Measurements from ENCODE around the gene APOL6. TPM values are rescaled to one million over a fixed set of nuclear protein-coding genes. Genes with fewer than 3 reads are reported as not detected.
"Not testable (repeated sequence)": the region's sequence is repeated elsewhere in the genome, so short reads cannot be mapped to it uniquely, and the experiment has no call there.

The APOL6 gene
- total RNA-seq, 2 experiments from 2014 or later: 54.9 to 55.8 TPM

GRCh38 chr22:35664955-35665587, 16.8 kb downstream of the APOL6 start:
- Mint-ChIP-seq H3K4me1 (peaks cover 37% of the 10 kb centered on the region), H3K27me3 (no peaks in the 10 kb centered on the region), H3K27ac (no peak overlapping the region), H3K36me3 (peaks cover 74% of the 10 kb centered on the region), H3K4me3 (no peak overlapping the region), H3K9me3 (peaks cover 23% of the 10 kb centered on the region)
- DNase-seq: no peak

GRCh38 chr22:35666699-35667098, 18.5 kb downstream of the APOL6 start:
- H3K4me1 Mint-ChIP-seq: peaks cover 21% of the 10 kb centered on the region
- not testable (repeated sequence) for H3K27ac Mint-ChIP-seq, H3K4me3 Mint-ChIP-seq, DNase-seq, H3K27me3 Mint-ChIP-seq
- peaks cover 60% of the 10 kb centered on the region for H3K36me3 Mint-ChIP-seq
- H3K9me3 Mint-ChIP-seq: peaks cover 25% of the 10 kb centered on the region

GRCh38 chr22:35674335-35674734, 26.1 kb downstream of the APOL6 start:
- DNase-seq: no peak
- H3K4me1 Mint-ChIP-seq: peaks cover 7% of the 10 kb centered on the region
- H3K27me3 Mint-ChIP-seq: no peaks in the 10 kb centered on the region
- H3K9me3 Mint-ChIP-seq: peaks cover 45% of the 10 kb centered on the region
- no peak overlapping the region for H3K27ac Mint-ChIP-seq
- no peak overlapping the region for H3K4me3 Mint-ChIP-seq
- H3K36me3 Mint-ChIP-seq: peaks cover 22% of the 10 kb centered on the region

GRCh38 chr22:35676065-35676464, 27.8 kb downstream of the APOL6 start:
- H3K9me3 Mint-ChIP-seq: peaks cover 49% of the 10 kb centered on the region
- not testable (repeated sequence) for H3K27me3 Mint-ChIP-seq, DNase-seq, H3K4me3 Mint-ChIP-seq, H3K27ac Mint-ChIP-seq
- peaks cover 27% of the 10 kb centered on the region for H3K36me3 Mint-ChIP-seq
- H3K4me1 Mint-ChIP-seq: peaks cover 16% of the 10 kb centered on the region

GRCh38 chr22:35677460-35678187, 29.4 kb downstream of the APOL6 start:
- Mint-ChIP-seq H3K27ac (no peak overlapping the region), H3K4me1 (peaks cover 16% of the 10 kb centered on the region), H3K4me3 (no peak overlapping the region), H3K9me3 (peaks cover 49% of the 10 kb centered on the region), H3K27me3 (no peaks in the 10 kb centered on the region), H3K36me3 (peaks cover 30% of the 10 kb centered on the region)
- no peak for DNase-seq

GRCh38 chr22:35678836-35679235, 30.6 kb downstream of the APOL6 start:
- Mint-ChIP-seq H3K9me3 (peaks cover 43% of the 10 kb centered on the region), H3K4me1 (peaks cover 16% of the 10 kb centered on the region), H3K27ac (peak overlapping the region; percentile 11), H3K36me3 (peaks cover 30% of the 10 kb centered on the region), H3K27me3 (no peaks in the 10 kb centered on the region), H3K4me3 (no peak overlapping the region)
- no peak for DNase-seq

- DNase-seq: peak; percentile 50
- H3K4me3 Mint-ChIP-seq, H3K27me3 Mint-ChIP-seq: not testable (repeated sequence)
- Mint-ChIP-seq H3K4me1 (peaks cover 16% of the 10 kb centered on the region), H3K36me3 (peaks cover 26% of the 10 kb centered on the region), H3K27ac (peak overlapping the region; percentile 86), H3K9me3 (peaks cover 39% of the 10 kb centered on the region)
These were observed 31.2 kb downstream of the APOL6 start for GRCh38 chr22:35679492-35679891.

- Mint-ChIP-seq H3K27me3 (no peaks in the 10 kb centered on the region), H3K36me3 (peaks cover 26% of the 10 kb centered on the region), H3K4me1 (peaks cover 16% of the 10 kb centered on the region), H3K9me3 (peaks cover 28% of the 10 kb centered on the region), H3K4me3 (no peak overlapping the region), H3K27ac (no peak overlapping the region)
- DNase-seq: no peak
These were observed 33.3 kb downstream of the APOL6 start for GRCh38 chr22:35681454-35682052.

- no peak for DNase-seq
- H3K36me3 Mint-ChIP-seq: peaks cover 17% of the 10 kb centered on the region
- no peak overlapping the region for H3K27ac Mint-ChIP-seq
- peaks cover 16% of the 10 kb centered on the region for H3K4me1 Mint-ChIP-seq
- peaks cover 17% of the 10 kb centered on the region for H3K9me3 Mint-ChIP-seq
- H3K27me3 Mint-ChIP-seq: no peaks in the 10 kb centered on the region
- H3K4me3 Mint-ChIP-seq: no peak overlapping the region
These were observed 35.3 kb downstream of the APOL6 start for GRCh38 chr22:35683560-35683959.

- DNase-seq: no peak
- no peak overlapping the region for H3K4me3 Mint-ChIP-seq
- H3K27me3 Mint-ChIP-seq: no peaks in the 10 kb centered on the region
- no peak overlapping the region for H3K27ac Mint-ChIP-seq
- H3K9me3 Mint-ChIP-seq: peaks cover 10% of the 10 kb centered on the region
- H3K36me3 Mint-ChIP-seq: peaks cover 10% of the 10 kb centered on the region
- peaks cover 10% of the 10 kb centered on the region for H3K4me1 Mint-ChIP-seq
These were observed 36.0 kb downstream of the APOL6 start for GRCh38 chr22:35684270-35684700.

- peaks cover 8% of the 10 kb centered on the region for H3K9me3 Mint-ChIP-seq
- DNase-seq: no peak
- no peak overlapping the region for H3K27ac Mint-ChIP-seq
- no peak overlapping the region for H3K4me3 Mint-ChIP-seq
- peaks cover 9% of the 10 kb centered on the region for H3K36me3 Mint-ChIP-seq
- no peaks in the 10 kb centered on the region for H3K27me3 Mint-ChIP-seq
- peaks cover 6% of the 10 kb centered on the region for H3K4me1 Mint-ChIP-seq
These were observed 36.5 kb downstream of the APOL6 start for GRCh38 chr22:35684732-35685131.

GRCh38 chr22:35685731-35686130, 37.5 kb downstream of the APOL6 start:
- Mint-ChIP-seq H3K27ac (no peak overlapping the region), H3K36me3 (peaks cover 6% of the 10 kb centered on the region), H3K4me1 (peaks cover 1% of the 10 kb centered on the region), H3K27me3 (no peaks in the 10 kb centered on the region), H3K4me3 (no peak overlapping the region), H3K9me3 (peaks cover 7% of the 10 kb centered on the region)
- DNase-seq: no peak

GRCh38 chr22:35686298-35686697, 38.1 kb downstream of the APOL6 start:
- no peak for DNase-seq
- H3K4me1 Mint-ChIP-seq: no peaks in the 10 kb centered on the region
- H3K9me3 Mint-ChIP-seq: peaks cover 5% of the 10 kb centered on the region
- H3K27me3 Mint-ChIP-seq: no peaks in the 10 kb centered on the region
- no peak overlapping the region for H3K27ac Mint-ChIP-seq
- no peak overlapping the region for H3K4me3 Mint-ChIP-seq
- peaks cover 3% of the 10 kb centered on the region for H3K36me3 Mint-ChIP-seq

GRCh38 chr22:35687461-35687860, 39.2 kb downstream of the APOL6 start:
- Mint-ChIP-seq H3K27me3 (no peaks in the 10 kb centered on the region), H3K4me3 (no peak overlapping the region), H3K9me3 (no peaks in the 10 kb centered on the region), H3K4me1 (no peaks in the 10 kb centered on the region), H3K27ac (no peak overlapping the region), H3K36me3 (no peaks in the 10 kb centered on the region)
- no peak for DNase-seq

- Mint-ChIP-seq H3K36me3 (no peaks in the 10 kb centered on the region), H3K27me3 (no peaks in the 10 kb centered on the region), H3K27ac (no peak overlapping the region), H3K4me1 (no peaks in the 10 kb centered on the region), H3K9me3 (no peaks in the 10 kb centered on the region), H3K4me3 (no peak overlapping the region)
- DNase-seq: no peak
These were observed 40.8 kb downstream of the APOL6 start for GRCh38 chr22:35688913-35689675.
